HG03103 (cell line): Measurements from ENCODE around the gene NT5C.
"Not testable (repeated sequence)": the region's sequence is repeated elsewhere in the genome, so short reads cannot be mapped to it uniquely, and the experiment has no call there.

Experiments used
- ATAC-seq: cut with Tn5 transposase; IDR thresholded peaks from one replicate; pipeline ENCODE4 v1.9.1; 2021; ENCODE audit warnings: low read depth; ENCODE audit not compliant: unreplicated experiment

NT5C gene

GRCh38 chr17:75146592-75146991, 15.1 kb upstream of the NT5C start:
- ATAC-seq = no peak

GRCh38 chr17:75144816-75145512, 13.4 kb upstream of the NT5C start:
- ATAC-seq = no peak

GRCh38 chr17:75142236-75142971, 10.9 kb upstream of the NT5C start:
- no peak for ATAC-seq

- ATAC-seq = no peak
Observed at GRCh38 chr17:75138519-75138918, 7.0 kb upstream of the NT5C start.

GRCh38 chr17:75137762-75138161, 6.2 kb upstream of the NT5C start:
- not testable (repeated sequence) for ATAC-seq

- ATAC-seq = no peak
Observed at GRCh38 chr17:75135946-75136345, 4.4 kb upstream of the NT5C start.

- no peak for ATAC-seq
Observed at GRCh38 chr17:75135452-75135851, 3.9 kb upstream of the NT5C start.

- not testable (repeated sequence) for ATAC-seq
Observed at GRCh38 chr17:75133607-75134347, 2.2 kb upstream of the NT5C start.

GRCh38 chr17:75133001-75133400, 1.5 kb upstream of the NT5C start:
- ATAC-seq = no peak

GRCh38 chr17:75132018-75133000, 767 bp upstream of the NT5C start:
- ATAC-seq = not testable (repeated sequence)

GRCh38 chr17:75130632-75131277, 787 bp downstream of the NT5C start:
- no peak for ATAC-seq

GRCh38 chr17:75130059-75130631, 1.4 kb downstream of the NT5C start:
- ATAC-seq = no peak

- no peak for ATAC-seq
Observed at GRCh38 chr17:75129576-75129975, 2.0 kb downstream of the NT5C start.

GRCh38 chr17:75128694-75129505, 2.6 kb downstream of the NT5C start:
- ATAC-seq = no peak

- not testable (repeated sequence) for ATAC-seq
Observed at GRCh38 chr17:75127936-75128335, 3.6 kb downstream of the NT5C start.

GRCh38 chr17:75126954-75127353, 4.6 kb downstream of the NT5C start:
- no peak for ATAC-seq

- no peak for ATAC-seq
Observed at GRCh38 chr17:75125984-75126383, 5.6 kb downstream of the NT5C start.

- ATAC-seq = no peak
Observed at GRCh38 chr17:75124819-75125162, 6.8 kb downstream of the NT5C start.
